GM12892 (cell line): ENCODE measurements around the gene ANKRD9.

ENCODE experiments used
- POLR2A ChIP-seq: IDR thresholded peaks from 2 replicates; pipeline ENCODE4 v1.6.1; 2011; ENCODE audit warnings: low read depth, low read length, control low read depth
- TAF1 ChIP-seq: IDR thresholded peaks from 2 replicates; pipeline ENCODE4 v1.6.1; 2011; ENCODE audit warnings: low read depth, mild to moderate bottlenecking, control low read depth, low read length, borderline replicate concordance

DNA sequence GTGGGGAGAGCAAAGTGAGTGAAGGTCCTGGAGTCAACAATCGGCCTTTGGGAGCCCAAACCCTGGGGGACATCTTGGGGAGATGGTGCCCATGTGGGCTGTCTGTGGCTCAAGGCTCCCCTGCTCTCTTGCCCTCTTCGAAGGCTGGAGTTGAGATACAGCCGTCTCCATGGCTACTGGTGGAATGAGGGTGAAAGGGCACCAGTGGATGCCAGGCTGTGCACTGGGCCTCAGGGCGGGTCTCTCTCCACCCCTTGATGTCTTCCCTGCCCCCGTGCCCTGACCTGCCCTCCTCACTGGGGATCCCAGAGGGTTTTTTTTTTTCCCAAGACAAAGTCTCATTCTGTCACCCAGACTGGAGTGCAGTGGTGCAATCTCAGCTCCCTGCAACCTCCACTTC is 2.0 kb upstream of the ANKRD9 start:
- TF ChIP-seq TAF1: no peak
- TF ChIP-seq POLR2A: no peak
